ENCODE measurements around the gene DPYSL5. TPM values are rescaled to one million over a fixed set of nuclear protein-coding genes. Genes with fewer than 3 reads are reported as not detected.

DPYSL5 gene
- total and polyA plus RNA-seq, 10 of the 15 experiments (the other 5 are each of a cell fraction or from before 2014, with no cell fraction given): not detected

- no peak overlapping the region for H3K4me2 ChIP-seq (ENCODE audit: control insufficient read depth, insufficient read depth)
- H3K4me3 ChIP-seq: no peak overlapping the region
- intact Hi-C loops (cut with micrococcal nuclease; ENCODE audit: unreplicated experiment): no loop called here
- no peaks in the 10 kb centered on the region for H3K36me3 ChIP-seq (ENCODE audit: control insufficient read depth in 2 of 2, insufficient read depth in 2 of 2, low read length in 1 of 2)
- in situ Hi-C loops (cut with MboI): no loop called here
- no peak for TF ChIP-seq FOXM1 (IDR thresholded peaks at IDR 0.05; ENCODE audit: low read depth, low read length)
- TF ChIP-seq CTCF (IDR thresholded peaks at IDR 0.05 in 2 of 3, conservative IDR thresholded peaks at IDR 0.05 in 1 of 3; ENCODE audit: control insufficient read depth in 2 of 3, extremely low read depth in 1 of 3, insufficient read depth in 1 of 3, low read depth in 3 of 3, low read length in 3 of 3): no peak
- no peak for TF ChIP-seq ZNF687 (IDR thresholded peaks at IDR 0.05)
- no peak for TF ChIP-seq PBX3 (IDR thresholded peaks at IDR 0.05; ENCODE audit: insufficient replicate concordance, low read depth, low read length)
- TF ChIP-seq SIN3A (IDR thresholded peaks at IDR 0.05; ENCODE audit: low read depth, low read length): no peak
- no peak for TF ChIP-seq E4F1 (IDR thresholded peaks at IDR 0.05; ENCODE audit: borderline replicate concordance, partially characterized antibody)
- TF ChIP-seq CREM (IDR thresholded peaks at IDR 0.05; ENCODE audit: low read depth): no peak
- TF ChIP-seq SMAD5 (IDR thresholded peaks at IDR 0.05; ENCODE audit: low read depth): no peak
- no peak for TF ChIP-seq HCFC1 (IDR thresholded peaks at IDR 0.05; ENCODE audit: low read length)
- no peak for TF ChIP-seq JUND (IDR thresholded peaks at IDR 0.05; ENCODE audit: low read depth, low read length)
- no peak for TF ChIP-seq EZH2 (IDR thresholded peaks at IDR 0.05; ENCODE audit: borderline replicate concordance, control insufficient read depth, low read depth, low read length)
- no peak for TF ChIP-seq PAX8 (IDR thresholded peaks at IDR 0.05)
- ATAC-seq (no peak), FAIRE-seq (no peak), DNase-seq (ENCODE audit: low read depth, low spot score) (no peak)
- H3K27me3 ChIP-seq (replicated peaks in 1 of 2; ENCODE audit: control insufficient read depth in 2 of 2, insufficient read depth in 2 of 2, low read length in 1 of 2): no peaks in the 10 kb centered on the region
- H3K9ac ChIP-seq (ENCODE audit: control insufficient read depth, insufficient read depth, low read length): no peak overlapping the region
- H3K79me2 ChIP-seq (ENCODE audit: control insufficient read depth, insufficient read depth, low read length): no peaks in the 10 kb centered on the region
- H2AFZ ChIP-seq (ENCODE audit: control insufficient read depth, low read depth, low read length): no peak overlapping the region
- SMC1A ChIA-PET (ENCODE audit: uncharacterized antibody, unreplicated experiment): no interaction called here
- H3K27ac ChIP-seq (ENCODE audit: control insufficient read depth, insufficient read depth): no peak overlapping the region
- H3K9me3 ChIP-seq (replicated peaks; ENCODE audit: control insufficient read depth, insufficient read depth, low read length): no peaks in the 10 kb centered on the region
- WGBS (ENCODE audit: insufficient coverage, insufficient replicate concordance, low lambda C conversion rate, missing lambda C conversion rate): 31% methylated on average over 3 of the region's 3 CpGs
- no TSS peak for BruUV-seq (replicated peaks)
- no peaks in the 10 kb centered on the region for H4K20me1 ChIP-seq (ENCODE audit: control insufficient read depth, insufficient read depth)
- POLR2A ChIA-PET: interaction anchor here (0.5 kb wide), 1 partner anchor 546 kb away, joined by 3 read pairs; no protein-coding TSS in a partner anchor
- RAD21 ChIA-PET (ENCODE audit: unreplicated experiment): no interaction called here
- CTCF ChIA-PET: interaction anchor here (0.6 to 1.0 kb wide), 2 partner anchors 11 to 624 kb away, joined by 3 to 4 read pairs; no protein-coding TSS in a partner anchor
- H3K4me1 ChIP-seq (ENCODE audit: control insufficient read depth, insufficient read depth, low read length): no peaks in the 10 kb centered on the region
Observed at GRCh38 chr2:26809211-26809610, 38.7 kb upstream of the DPYSL5 start.

Measured in GM12878 (cell line).